Fibroblast of lung (primary cell): ENCODE results near the gene GZMM.

Experiments used
- CTCF ChIP-seq, 2 donors: IDR thresholded peaks in 1 of 2; conservative IDR thresholded peaks in 1 of 2; 1 replicate in 1 of 2; 2 replicates in 1 of 2; pipeline ENCODE4 v1.5.1; 2011 to 2012; ENCODE audit warnings: low read length in 2 of 2, control low read depth in 1 of 2, inconsistent platforms in 1 of 2, low read depth in 1 of 2, mild to moderate bottlenecking in 1 of 2
- EZH2 ChIP-seq: IDR thresholded peaks from 2 replicates; pipeline ENCODE4 v1.5.1; 2012; ENCODE audit warnings: low read length, control low read depth, mild to moderate bottlenecking; ENCODE audit errors: missing control alignments

GRCh38 chr19:573519-573825 is 29.6 kb downstream of the GZMM start:
- TF ChIP-seq CTCF (conservative IDR thresholded peaks at IDR 0.05 in 1 of 2, IDR thresholded peaks at IDR 0.05 in 1 of 2; ENCODE audit: low read depth in 1 of 2, low read length in 2 of 2) (no peak), EZH2 (no peak)
